DOHH2 (cell line): Measurements from ENCODE around the gene CUEDC1.

ENCODE experiments used
- EZH2phosphoT487 ChIP-seq: fragments of 200-600 bp; sonication (generic); IDR thresholded peaks from 2 replicates; pipeline ENCODE4 v1.6.1; 2017; ENCODE audit warnings: borderline replicate concordance, mild to moderate bottlenecking, antibody characterized with exemption, low read length, moderate library complexity, mixed read lengths
- TF ChIP-seq, protein P1 (sequence below): fragments of 200-600 bp; sonication (generic); IDR thresholded peaks from one replicate; pipeline ENCODE4 v1.5.1; 2014; ENCODE audit warnings: antibody characterized with exemption, mild to moderate bottlenecking, low read depth, low read length; ENCODE audit not compliant: poor library complexity, severe bottlenecking

DNA sequence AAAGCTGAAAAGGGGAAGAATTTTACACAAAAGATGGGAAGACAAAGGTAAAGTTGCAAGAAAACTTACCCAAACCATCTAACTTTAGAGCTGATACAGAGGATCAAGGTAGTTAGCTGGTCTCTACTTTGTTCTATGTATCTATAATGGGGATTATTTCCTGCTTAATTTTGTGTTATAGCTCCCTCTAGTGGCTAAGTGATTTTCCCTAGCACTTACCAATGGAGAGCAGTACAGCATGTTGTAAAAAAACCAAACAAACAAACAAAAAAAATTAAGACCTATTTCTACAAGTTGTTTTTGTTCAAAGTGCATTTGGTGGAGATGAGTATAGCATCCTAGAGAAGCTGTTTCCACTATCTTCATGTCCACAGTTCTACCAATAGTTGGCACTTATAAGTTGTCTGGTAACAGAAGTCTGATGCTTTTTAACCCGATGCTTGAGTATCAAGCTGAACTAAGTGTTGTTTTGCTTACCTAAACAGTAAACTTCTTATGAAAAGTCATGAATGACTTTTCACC is 44.3 kb upstream of the CUEDC1 start:
- TF ChIP-seq, protein P1, sequence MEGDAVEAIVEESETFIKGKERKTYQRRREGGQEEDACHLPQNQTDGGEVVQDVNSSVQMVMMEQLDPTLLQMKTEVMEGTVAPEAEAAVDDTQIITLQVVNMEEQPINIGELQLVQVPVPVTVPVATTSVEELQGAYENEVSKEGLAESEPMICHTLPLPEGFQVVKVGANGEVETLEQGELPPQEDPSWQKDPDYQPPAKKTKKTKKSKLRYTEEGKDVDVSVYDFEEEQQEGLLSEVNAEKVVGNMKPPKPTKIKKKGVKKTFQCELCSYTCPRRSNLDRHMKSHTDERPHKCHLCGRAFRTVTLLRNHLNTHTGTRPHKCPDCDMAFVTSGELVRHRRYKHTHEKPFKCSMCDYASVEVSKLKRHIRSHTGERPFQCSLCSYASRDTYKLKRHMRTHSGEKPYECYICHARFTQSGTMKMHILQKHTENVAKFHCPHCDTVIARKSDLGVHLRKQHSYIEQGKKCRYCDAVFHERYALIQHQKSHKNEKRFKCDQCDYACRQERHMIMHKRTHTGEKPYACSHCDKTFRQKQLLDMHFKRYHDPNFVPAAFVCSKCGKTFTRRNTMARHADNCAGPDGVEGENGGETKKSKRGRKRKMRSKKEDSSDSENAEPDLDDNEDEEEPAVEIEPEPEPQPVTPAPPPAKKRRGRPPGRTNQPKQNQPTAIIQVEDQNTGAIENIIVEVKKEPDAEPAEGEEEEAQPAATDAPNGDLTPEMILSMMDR = peak; percentile 95
- TF ChIP-seq EZH2phosphoT487 = no peak
